ENCODE measurements around the gene G3BP2. TPM values are rescaled to one million over a fixed set of nuclear protein-coding genes. Genes with fewer than 3 reads are reported as not detected.
"Not testable (repeated sequence)": the region's sequence is repeated elsewhere in the genome, so short reads cannot be mapped to it uniquely, and the experiment has no call there.

The G3BP2 gene
- polyA plus RNA-seq, 2 of the 4 experiments (the other 2 are of a cell fraction) = 159 to 179 TPM

- TF ChIP-seq BCL3 (IDR thresholded peaks at IDR 0.05) (no peak), KDM1A (IDR thresholded peaks at IDR 0.05; ENCODE audit: low read depth) (no peak), CBX2 (IDR thresholded peaks at IDR 0.05; ENCODE audit: borderline replicate concordance, low read depth) (no peak), EHF (CRISPR knock-in tag; IDR thresholded peaks at IDR 0.05) (no peak), JUNB (IDR thresholded peaks at IDR 0.05) (no peak), FOSL2 (IDR thresholded peaks at IDR 0.05) (no peak), FOSL2 (CRISPR knock-in tag; IDR thresholded peaks at IDR 0.05) (no peak), ZNF302 (CRISPR knock-in tag; IDR thresholded peaks at IDR 0.05) (no peak)
Observed at GRCh38 chr4:75668596-75668995, 4.6 kb downstream of the G3BP2 start (continued).

- FAIRE-seq; H3K9me3 ChIP-seq; CTCF ChIA-PET; POLR2A ChIA-PET; H3K27ac ChIP-seq; H3K4me3 ChIP-seq; ATAC-seq; DNase-seq (ENCODE audit: low read depth in 1 of 2, low spot score in 1 of 2); H3K4me2 ChIP-seq: not testable (repeated sequence)
- H3K4me1 ChIP-seq = peaks cover 37% of the 10 kb centered on the region
- 95% methylated on average over 7 of the region's 7 CpGs for WGBS (ENCODE audit: missing lambda C conversion rate)
Observed at GRCh38 chr4:75667636-75668035, 5.6 kb downstream of the G3BP2 start.

GRCh38 chr4:75666299-75666698 is 6.9 kb downstream of the G3BP2 start:
- no peak for DNase-seq (ENCODE audit: low read depth in 1 of 2, low spot score in 1 of 2)
- ChIA-PET POLR2A (no interaction called here), CTCF (no interaction called here)
- Histone ChIP-seq H3K27ac (no peak overlapping the region; a peak in 1 of 6 replicates), H3K4me2 (peak overlapping the region; percentile 29; the same call in 2 of the 3 replicates), H3K9me3 (no peaks in the 10 kb centered on the region), H3K4me3 (no peak overlapping the region), H3K4me1 (peaks cover 33% of the 10 kb centered on the region)
- ATAC-seq = no peak
- no peak for TF ChIP-seq EP300 (IDR thresholded peaks at IDR 0.05)
- TF ChIP-seq POLR2A (IDR thresholded peaks at IDR 0.05; ENCODE audit: low read length) = no peak
- TF ChIP-seq E2F6 (IDR thresholded peaks at IDR 0.05; ENCODE audit: borderline replicate concordance, low read depth) = no peak
- TF ChIP-seq TP53 (CRISPR knock-in tag; IDR thresholded peaks at IDR 0.05) = no peak
- TF ChIP-seq GATA3 (IDR thresholded peaks at IDR 0.05; ENCODE audit: borderline replicate concordance) = no peak
- no peak for TF ChIP-seq BHLHE40 (IDR thresholded peaks at IDR 0.05; ENCODE audit: low read depth, low read length)
- no peak for TF ChIP-seq SREBF2 (IDR thresholded peaks at IDR 0.05)
- TF ChIP-seq USF2 (IDR thresholded peaks at IDR 0.05) = no peak
- no peak for TF ChIP-seq SMC3 (IDR thresholded peaks at IDR 0.05)
- TF ChIP-seq RFX5 (IDR thresholded peaks at IDR 0.05) = no peak
- TF ChIP-seq ESRRA (IDR thresholded peaks at IDR 0.05; ENCODE audit: borderline replicate concordance, low read length) = no peak
- no peak for TF ChIP-seq ZSCAN20 (CRISPR knock-in tag; IDR thresholded peaks at IDR 0.05)
- TF ChIP-seq JUNB (IDR thresholded peaks at IDR 0.05) = no peak
- no peak for TF ChIP-seq HDAC2 (IDR thresholded peaks at IDR 0.05)
- no peak for TF ChIP-seq BCL3 (IDR thresholded peaks at IDR 0.05)
- TF ChIP-seq KDM1A (IDR thresholded peaks at IDR 0.05; ENCODE audit: low read depth) = no peak
- TF ChIP-seq FOSL2 (IDR thresholded peaks at IDR 0.05) = no peak
- no peak for TF ChIP-seq FOSL2 (CRISPR knock-in tag; IDR thresholded peaks at IDR 0.05)
- no peak for TF ChIP-seq RCOR1 (IDR thresholded peaks at IDR 0.05; ENCODE audit: low read depth, low read length)
- no peak for FAIRE-seq
- 80% methylated on average over 4 of the region's 4 CpGs for WGBS (ENCODE audit: missing lambda C conversion rate)

GRCh38 chr4:75664604-75665003 is 8.6 kb downstream of the G3BP2 start:
- FAIRE-seq; H3K9me3 ChIP-seq; POLR2A ChIA-PET; DNase-seq (ENCODE audit: low read depth in 1 of 2, low spot score in 1 of 2); H3K27ac ChIP-seq; CTCF ChIA-PET; ATAC-seq; H3K4me2 ChIP-seq; H3K4me3 ChIP-seq: not testable (repeated sequence)
- peaks cover 40% of the 10 kb centered on the region; the same call in 2 of the 3 replicates for H3K4me1 ChIP-seq
- WGBS (ENCODE audit: missing lambda C conversion rate) = 94% methylated on average over 3 of the region's 3 CpGs

All from A549 (cell line).